ENCODE data around the gene RAX. TPM values are rescaled to one million over a fixed set of nuclear protein-coding genes. Genes with fewer than 3 reads are reported as not detected.
"Not testable (repeated sequence)": the region's sequence is repeated elsewhere in the genome, so short reads cannot be mapped to it uniquely, and the experiment has no call there.

Gene RAX
- total RNA-seq, 1 donor from 2014 or later = not detected

- ATAC-seq (ENCODE audit: low read depth) = peak; percentile 68
- TF ChIP-seq CTCF (IDR thresholded peaks at IDR 0.05) = no peak
Observed at GRCh38 chr18:59265246-59265973, 7.8 kb downstream of the RAX start.

DNA sequence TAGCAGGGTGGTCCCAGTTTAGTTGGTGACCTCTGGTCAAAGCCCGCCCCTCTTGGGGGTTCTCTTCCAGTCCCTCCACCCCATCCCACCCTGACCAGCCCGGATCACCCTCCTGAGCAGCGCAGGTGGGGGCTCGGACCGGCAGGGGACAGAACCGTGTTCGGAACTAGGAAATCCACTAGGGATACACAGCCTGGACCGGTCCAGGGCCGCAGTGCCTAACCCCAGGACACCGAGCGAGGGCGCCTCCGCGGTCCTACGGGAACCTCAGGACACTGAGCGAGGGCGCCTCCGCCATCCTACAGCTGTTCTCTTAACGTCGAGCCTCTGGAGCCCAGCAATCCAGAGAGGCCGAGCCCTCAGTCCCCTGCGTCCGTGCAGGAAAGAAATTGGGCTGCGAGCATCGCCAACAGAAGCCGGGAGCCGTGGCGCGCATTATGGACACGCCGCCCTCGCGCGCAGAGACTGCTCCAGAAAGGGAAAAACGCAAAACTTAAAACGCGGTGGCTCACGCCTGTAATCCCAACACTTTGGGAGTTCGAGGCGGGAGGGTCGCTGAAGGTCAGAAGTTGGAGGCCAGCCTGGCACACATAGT lies 8.5 kb downstream of the RAX start:
- CTCF ChIA-PET = no interaction called here
- peaks cover 38% of the 10 kb centered on the region for H3K4me1 Mint-ChIP-seq
- no peak overlapping the region for H3K27ac Mint-ChIP-seq
- peaks cover 64% of the 10 kb centered on the region for H3K27me3 Mint-ChIP-seq
- DNase-seq (no peak), ATAC-seq (ENCODE audit: low read depth) (no peak)
- intact Hi-C loops (cut with micrococcal nuclease) = loop anchor here (5.0 kb wide), 2 partner anchors 93 to 182 kb away; partner anchors contain the start of gene LMAN1
- H3K4me3 Mint-ChIP-seq = peak overlapping the region; percentile 73
- peaks cover 6% of the 10 kb centered on the region for H3K9me3 Mint-ChIP-seq
- POLR2A ChIA-PET = no interaction called here
- no peak for TF ChIP-seq CTCF (IDR thresholded peaks at IDR 0.05)
- H3K36me3 Mint-ChIP-seq (ENCODE audit: low read depth) = no peaks in the 10 kb centered on the region

More at GRCh38 chr18:59265246-59265973, 7.8 kb downstream of the RAX start:
- intact Hi-C loops (cut with micrococcal nuclease) = loop anchor here (5.0 kb wide), 2 partner anchors 92 to 183 kb away; partner anchors contain the start of gene LMAN1
- POLR2A ChIA-PET = no interaction called here
- no peak for DNase-seq
- no peak overlapping the region for H3K27ac Mint-ChIP-seq
- H3K4me3 Mint-ChIP-seq = peak overlapping the region; percentile 73
- no peaks in the 10 kb centered on the region for H3K36me3 Mint-ChIP-seq (ENCODE audit: low read depth)
- peaks cover 39% of the 10 kb centered on the region for H3K4me1 Mint-ChIP-seq
- peaks cover 66% of the 10 kb centered on the region for H3K27me3 Mint-ChIP-seq
- H3K9me3 Mint-ChIP-seq = peaks cover 6% of the 10 kb centered on the region
- CTCF ChIA-PET = no interaction called here

DNA sequence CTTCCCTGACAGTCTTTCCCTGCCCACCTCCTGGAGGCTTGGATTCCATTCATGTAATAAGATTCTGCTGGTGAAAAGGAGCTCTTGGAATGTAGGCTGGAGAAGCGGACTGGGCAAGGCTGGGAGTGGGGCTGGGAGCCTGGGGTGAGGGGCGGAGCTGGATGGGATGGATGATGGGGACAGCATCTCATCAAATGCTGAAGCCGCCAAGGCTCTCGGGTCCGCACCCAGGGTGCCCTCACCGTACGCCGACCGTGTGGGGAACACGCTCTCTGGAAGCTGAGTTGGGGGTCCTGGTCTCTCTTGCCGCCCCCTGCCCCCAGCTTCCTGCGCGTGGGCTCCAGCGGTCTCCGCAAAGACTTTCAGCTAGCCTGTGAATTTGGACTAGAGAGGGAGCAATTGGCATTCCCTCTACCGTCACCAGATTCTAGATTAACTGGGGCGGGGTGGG lies 9.1 kb downstream of the RAX start:
- H3K4me3 Mint-ChIP-seq = no peak overlapping the region
- no peak for TF ChIP-seq CTCF (IDR thresholded peaks at IDR 0.05)
- H3K4me1 Mint-ChIP-seq = peaks cover 33% of the 10 kb centered on the region
- peaks cover 6% of the 10 kb centered on the region for H3K9me3 Mint-ChIP-seq
- ATAC-seq (ENCODE audit: low read depth) (no peak), DNase-seq (no peak)
- H3K27me3 Mint-ChIP-seq = peaks cover 64% of the 10 kb centered on the region
- CTCF ChIA-PET = no interaction called here
- intact Hi-C loops (cut with micrococcal nuclease) = no loop called here
- no peak overlapping the region for H3K27ac Mint-ChIP-seq
- H3K36me3 Mint-ChIP-seq (ENCODE audit: low read depth) = no peaks in the 10 kb centered on the region
- POLR2A ChIA-PET = no interaction called here

GRCh38 chr18:59263661-59264060 lies 9.6 kb downstream of the RAX start:
- intact Hi-C loops (cut with micrococcal nuclease) = no loop called here
- DNase-seq = no peak
- TF ChIP-seq CTCF (IDR thresholded peaks at IDR 0.05) = no peak
- Mint-ChIP-seq H3K4me1 (peaks cover 30% of the 10 kb centered on the region), H3K27ac (no peak overlapping the region), H3K27me3 (peaks cover 63% of the 10 kb centered on the region), H3K4me3 (no peak overlapping the region), H3K9me3 (peaks cover 6% of the 10 kb centered on the region), H3K36me3 (ENCODE audit: low read depth) (no peaks in the 10 kb centered on the region)
- ATAC-seq (ENCODE audit: low read depth) = no peak
- ChIA-PET POLR2A (no interaction called here), CTCF (no interaction called here)

DNA sequence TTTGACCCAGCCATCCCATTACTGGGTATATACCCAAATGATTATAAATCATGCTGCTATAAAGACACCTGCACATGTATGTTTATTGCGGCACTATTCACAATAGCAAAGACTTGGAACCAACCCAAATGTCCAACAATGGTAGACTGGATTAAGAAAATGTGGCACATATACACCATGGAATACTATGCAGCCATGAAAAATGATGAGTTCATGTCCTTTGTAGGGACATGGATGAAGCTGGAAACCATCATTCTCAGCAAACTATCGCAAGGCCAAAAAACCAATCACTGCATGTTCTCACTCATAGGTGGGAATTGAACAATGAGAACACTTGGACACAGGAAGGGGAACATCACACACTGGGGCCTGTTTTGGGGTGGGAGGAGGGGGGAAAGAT lies 11.0 kb downstream of the RAX start:
- H3K4me3 Mint-ChIP-seq; H3K9me3 Mint-ChIP-seq; H3K36me3 Mint-ChIP-seq (ENCODE audit: low read depth); CTCF ChIA-PET; H3K27ac Mint-ChIP-seq; intact Hi-C loops (cut with micrococcal nuclease); DNase-seq; POLR2A ChIA-PET; ATAC-seq (ENCODE audit: low read depth): not testable (repeated sequence)
- Mint-ChIP-seq H3K4me1 (peaks cover 20% of the 10 kb centered on the region), H3K27me3 (peaks cover 50% of the 10 kb centered on the region)

- DNase-seq; H3K9me3 Mint-ChIP-seq; H3K4me3 Mint-ChIP-seq; POLR2A ChIA-PET; H3K36me3 Mint-ChIP-seq (ENCODE audit: low read depth); ATAC-seq (ENCODE audit: low read depth); CTCF ChIA-PET; H3K27ac Mint-ChIP-seq; intact Hi-C loops (cut with micrococcal nuclease): not testable (repeated sequence)
- H3K4me1 Mint-ChIP-seq = peaks cover 19% of the 10 kb centered on the region
- peaks cover 47% of the 10 kb centered on the region for H3K27me3 Mint-ChIP-seq
Observed at GRCh38 chr18:59261842-59262241, 11.4 kb downstream of the RAX start.

GRCh38 chr18:59255491-59255890 lies 17.8 kb downstream of the RAX start:
- CTCF ChIA-PET; H3K36me3 Mint-ChIP-seq (ENCODE audit: low read depth); H3K9me3 Mint-ChIP-seq; H3K27ac Mint-ChIP-seq; H3K4me3 Mint-ChIP-seq; ATAC-seq (ENCODE audit: low read depth); intact Hi-C loops (cut with micrococcal nuclease); DNase-seq; POLR2A ChIA-PET; H3K4me1 Mint-ChIP-seq: not testable (repeated sequence)
- peaks cover 27% of the 10 kb centered on the region for H3K27me3 Mint-ChIP-seq
